Left lung (tissue), 10 donors: Measurements from ENCODE around the gene TGFB3. TPM values are rescaled to one million over a fixed set of nuclear protein-coding genes. Genes with fewer than 3 reads are reported as not detected.

ENCODE experiments used
- ATAC-seq: fragments of 200-7000 bp; cut with Tn5 transposase; one replicate; pipeline ENCODE4 v1.9.1; 2020; ENCODE audit warnings: moderate library complexity
- DNase-seq, 4 donors: peaks; one replicate each; pipeline ENCODE4 v3.0.0-alpha.2; 2013 to 2020
- H3K27ac ChIP-seq, 2 donors: fragments of 200-600 bp; sonication (generic) in 1 of 2; one replicate each; pipeline versions ENCODE4 v1.5.0 to v1.8.0; 2020 to 2021
- H3K27me3 ChIP-seq, 2 donors: fragments of 200-600 bp; sonication (generic) in 1 of 2; one replicate each; pipeline versions ENCODE4 v1.5.0 to v1.8.0; 2020 to 2021
- H3K36me3 ChIP-seq, 2 donors: fragments of 200-600 bp; sonication (generic) in 1 of 2; one replicate each; pipeline versions ENCODE4 v1.5.0 to v1.8.0; 2020 to 2021
- H3K4me1 ChIP-seq, 2 donors: fragments of 200-600 bp; one replicate each; pipeline ENCODE4 v1.8.0; 2021
- H3K4me3 ChIP-seq, 2 donors: fragments of 200-600 bp; sonication (generic) in 1 of 2; one replicate each; pipeline versions ENCODE4 v1.5.0 to v1.8.0; 2020 to 2021; ENCODE audit warnings: mild to moderate bottlenecking in 1 of 2
- H3K9me3 ChIP-seq, 2 donors: fragments of 200-600 bp; sonication (generic) in 1 of 2; one replicate each; pipeline versions ENCODE4 v1.5.0 to v1.8.0; 2020 to 2021
- intact Hi-C, 2 donors: fragments of 100-400 bp; cut with DNase I; formaldehyde crosslinking; loops; one replicate each; pipeline versions ENCODE4 v1.11.2 to v1.14.2; 2022
- polyA plus RNA-seq, 6 donors: library from polyadenylated mRNA; unstranded; fragments of 120-200 nt; gene quantifications; one replicate each; pipeline ENCODE4 v1.2.1, GENCODE V29; 2013; ENCODE audit not compliant: insufficient read length in 6 of 6
- total RNA-seq, 2 donors: library from RNA; stranded (reverse); fragmentation: NEBNext Ultra II Directional; extraction: Animal tissue kit (Norgen Biotek cat#: 25700); gene quantifications; one replicate each; pipeline ENCODE4 v1.2.1, GENCODE V29; 2021
- TF ChIP-seq, protein P1 (sequence below), 2 donors: fragments of 200-600 bp; sonication (generic) in 1 of 2; IDR thresholded peaks; one replicate each; pipeline versions ENCODE4 v1.5.0 to v1.8.0; 2021; ENCODE audit warnings: antibody characterized with exemption in 2 of 2
- donor health status: DM: no; HTN: yes; CAD: no.
- donor health status: DM: no; HTN: no; CAD: no.

Gene TGFB3
- total and polyA plus RNA-seq, 8 donors = 34.5 to 202 (median 163) TPM

DNA sequence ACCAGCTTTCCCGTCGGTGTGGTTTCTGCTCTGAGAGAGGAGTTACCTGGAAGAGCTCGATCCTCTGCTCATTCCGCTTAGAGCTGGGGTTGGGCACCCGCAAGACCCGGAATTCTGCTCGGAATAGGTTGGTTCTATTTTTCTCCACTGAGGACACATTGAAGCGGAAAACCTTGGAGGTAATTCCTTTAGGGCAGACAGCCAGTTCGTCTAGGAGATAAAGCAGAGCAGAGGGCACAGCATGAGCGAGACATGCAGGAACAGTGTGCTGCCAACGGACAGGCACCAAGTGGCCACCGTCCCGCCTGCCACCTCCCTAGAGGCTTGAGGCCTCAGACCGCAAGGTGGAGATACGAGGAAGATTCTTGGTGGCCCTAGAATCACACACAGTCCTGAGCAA is 10.3 kb downstream of the TGFB3 start:
- ATAC-seq (no peak), DNase-seq (no peak)
- no peaks in the 10 kb centered on the region for H3K27me3 ChIP-seq
- intact Hi-C loops = no loop called here
- H3K36me3 ChIP-seq = peaks cover 0 to 8% of the 10 kb centered on the region in 2 donors
- TF ChIP-seq, protein P1, sequence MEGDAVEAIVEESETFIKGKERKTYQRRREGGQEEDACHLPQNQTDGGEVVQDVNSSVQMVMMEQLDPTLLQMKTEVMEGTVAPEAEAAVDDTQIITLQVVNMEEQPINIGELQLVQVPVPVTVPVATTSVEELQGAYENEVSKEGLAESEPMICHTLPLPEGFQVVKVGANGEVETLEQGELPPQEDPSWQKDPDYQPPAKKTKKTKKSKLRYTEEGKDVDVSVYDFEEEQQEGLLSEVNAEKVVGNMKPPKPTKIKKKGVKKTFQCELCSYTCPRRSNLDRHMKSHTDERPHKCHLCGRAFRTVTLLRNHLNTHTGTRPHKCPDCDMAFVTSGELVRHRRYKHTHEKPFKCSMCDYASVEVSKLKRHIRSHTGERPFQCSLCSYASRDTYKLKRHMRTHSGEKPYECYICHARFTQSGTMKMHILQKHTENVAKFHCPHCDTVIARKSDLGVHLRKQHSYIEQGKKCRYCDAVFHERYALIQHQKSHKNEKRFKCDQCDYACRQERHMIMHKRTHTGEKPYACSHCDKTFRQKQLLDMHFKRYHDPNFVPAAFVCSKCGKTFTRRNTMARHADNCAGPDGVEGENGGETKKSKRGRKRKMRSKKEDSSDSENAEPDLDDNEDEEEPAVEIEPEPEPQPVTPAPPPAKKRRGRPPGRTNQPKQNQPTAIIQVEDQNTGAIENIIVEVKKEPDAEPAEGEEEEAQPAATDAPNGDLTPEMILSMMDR (IDR thresholded peaks at IDR 0.05) = no peak
- no peak overlapping the region for H3K4me3 ChIP-seq
- no peaks in the 10 kb centered on the region for H3K4me1 ChIP-seq
- H3K9me3 ChIP-seq = no peaks in the 10 kb centered on the region
- H3K27ac ChIP-seq = no peak overlapping the region

GRCh38 chr14:75970989-75971388 is 10.8 kb downstream of the TGFB3 start:
- Histone ChIP-seq H3K4me3 (no peak overlapping the region), H3K27me3 (no peaks in the 10 kb centered on the region), H3K9me3 (no peaks in the 10 kb centered on the region), H3K27ac (no peak overlapping the region), H3K4me1 (no peaks in the 10 kb centered on the region), H3K36me3 (peaks cover 0 to 8% of the 10 kb centered on the region in 2 donors)
- no peak for ATAC-seq
- DNase-seq = no peak
- intact Hi-C loops = no loop called here
- TF ChIP-seq, protein P1 (IDR thresholded peaks at IDR 0.05) = no peak

- no peak overlapping the region for H3K4me3 ChIP-seq
- H3K27ac ChIP-seq = no peak overlapping the region
Measured at GRCh38 chr14:75969891-75970290, 11.9 kb downstream of the TGFB3 start.

DNA sequence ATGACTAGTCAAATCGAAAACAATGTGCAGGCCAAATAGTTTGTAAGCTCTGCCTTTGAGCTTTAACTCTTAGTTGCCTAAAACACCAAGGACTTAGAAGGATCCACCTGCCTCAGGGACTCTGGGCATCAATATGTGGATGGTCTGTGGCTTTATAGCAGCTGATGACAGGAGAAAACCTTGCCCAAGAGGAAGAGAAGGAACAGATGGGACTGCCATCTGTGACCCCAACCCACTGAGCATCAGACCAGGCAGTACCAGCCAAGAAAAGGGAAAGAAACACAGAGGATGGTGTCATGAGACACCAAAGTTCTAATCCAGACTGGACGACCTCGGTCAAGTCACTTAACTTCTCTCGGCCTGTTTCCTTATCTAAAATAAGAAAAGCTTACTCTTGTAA is 12.7 kb downstream of the TGFB3 start:
- intact Hi-C loops = no loop called here
- H3K27ac ChIP-seq = no peak overlapping the region
- H3K4me3 ChIP-seq = no peak overlapping the region
- DNase-seq (no peak), ATAC-seq (no peak)
- H3K27me3 ChIP-seq = no peaks in the 10 kb centered on the region
- H3K36me3 ChIP-seq = peaks cover 0 to 16% of the 10 kb centered on the region in 2 donors
- TF ChIP-seq, protein P1 (IDR thresholded peaks at IDR 0.05) = no peak
- no peaks in the 10 kb centered on the region for H3K9me3 ChIP-seq
- H3K4me1 ChIP-seq = no peaks in the 10 kb centered on the region

More at GRCh38 chr14:75969891-75970290, 11.9 kb downstream of the TGFB3 start:
- peaks cover 0 to 15% of the 10 kb centered on the region in 2 donors for H3K36me3 ChIP-seq
- DNase-seq = no peak
- ATAC-seq = no peak
- H3K9me3 ChIP-seq = no peaks in the 10 kb centered on the region
- no peaks in the 10 kb centered on the region for H3K27me3 ChIP-seq
- H3K4me1 ChIP-seq = no peaks in the 10 kb centered on the region
- TF ChIP-seq, protein P1 (IDR thresholded peaks at IDR 0.05) = no peak
- intact Hi-C loops = no loop called here

DNA sequence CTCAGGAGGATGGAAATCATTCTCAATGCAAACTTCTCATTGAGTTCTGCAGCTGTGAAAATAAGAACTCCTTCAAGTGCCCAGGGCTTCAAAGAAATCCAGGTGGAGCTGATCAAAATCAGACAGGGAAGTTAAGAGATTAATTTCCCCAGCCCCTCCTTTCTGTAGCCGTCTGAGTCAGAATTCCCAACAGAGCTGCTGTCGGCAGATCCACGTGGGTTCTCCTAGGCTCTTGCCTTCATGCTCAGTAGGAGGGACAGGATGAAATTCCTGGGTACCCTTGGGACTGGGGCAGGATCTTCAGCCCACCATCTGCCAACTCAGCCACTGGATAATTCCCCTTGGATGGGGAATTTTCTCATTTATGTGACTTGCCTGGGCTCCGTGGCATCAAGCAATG is 13.3 kb downstream of the TGFB3 start:
- H3K4me1 ChIP-seq = no peaks in the 10 kb centered on the region
- H3K27me3 ChIP-seq = no peaks in the 10 kb centered on the region
- ATAC-seq (no peak), DNase-seq (no peak)
- H3K27ac ChIP-seq = no peak overlapping the region
- intact Hi-C loops = no loop called here
- peaks cover 0 to 22% of the 10 kb centered on the region in 2 donors for H3K36me3 ChIP-seq
- H3K9me3 ChIP-seq = no peaks in the 10 kb centered on the region
- TF ChIP-seq, protein P1 (IDR thresholded peaks at IDR 0.05) = no peak
- H3K4me3 ChIP-seq = no peak overlapping the region
